K562 (cell line): ENCODE measurements around the gene DOCK8. TPM values are rescaled to one million over a fixed set of nuclear protein-coding genes. Genes with fewer than 3 reads are reported as not detected.

Experiments used
- CBX2 ChIP-seq: fragments of 200-600 bp; sonication (generic); IDR thresholded peaks from one replicate; pipeline ENCODE4 v1.6.1; 2012; ENCODE audit warnings: mild to moderate bottlenecking, low read length, inconsistent platforms; ENCODE audit not compliant: insufficient read depth, poor library complexity, severe bottlenecking
- CHD7 ChIP-seq: fragments of 200-600 bp; sonication (generic); IDR thresholded peaks from one replicate; pipeline ENCODE4 v1.6.1; 2012; ENCODE audit warnings: mild to moderate bottlenecking, low read depth, low read length, inconsistent platforms
- NFE2L1 ChIP-seq: fragments of 450-650 bp; IDR thresholded peaks from 2 replicates; pipeline ENCODE4 v1.6.1; 2016; ENCODE audit warnings: missing genetic modification characterization, low read depth, mild to moderate bottlenecking, missing compliant biosample characterization, moderate library complexity, borderline replicate concordance
- TAF1 ChIP-seq: IDR thresholded peaks from 2 replicates; pipeline ENCODE4 v1.6.1; 2011; ENCODE audit warnings: mild to moderate bottlenecking, low read length, moderate library complexity; ENCODE audit not compliant: insufficient read depth, control insufficient read depth, severe bottlenecking; ENCODE audit errors: extremely low read depth
- ZNF143 ChIP-seq: sonication (generic); formaldehyde crosslinking; IDR thresholded peaks from 2 replicates; pipeline ENCODE4 v1.9.0; 2022; ENCODE audit warnings: mild to moderate bottlenecking, missing genetic modification reagents
- ZNF165 ChIP-seq: fragments of 250-450 bp; sonication (Bioruptor Pico); IDR thresholded peaks from 2 replicates; pipeline ENCODE4 v1.4.0; 2020; ENCODE audit warnings: borderline replicate concordance
- polyA plus RNA-seq, 8 experiments: library from polyadenylated mRNA; depleted of rRNA in 4 of 8; stranded (reverse) in 5 of 8; unstranded in 3 of 8; fragments of >200 nt; fragmentation: Nextera tagmentation in 2 of 8; fragmentation: Illumina TruSeq in 1 of 8; extraction: Ambion mirVana in 2 of 8; extraction: Trizol in 1 of 8; gene quantifications; 2 replicates each; pipeline versions ENCODE4 v1.2.1 to v1.2.3, GENCODE V29; 2011 to 2014; ENCODE audit warnings: inconsistent platforms in 1 of 8, missing spikeins in 1 of 8
- total RNA-seq, 7 experiments: library from RNA; depleted of rRNA in 6 of 7; stranded (reverse); fragments of >200 nt in 6 of 7; fragmentation: Illumina TruSeq in 2 of 7; extraction: Trizol in 2 of 7; gene quantifications; 2 replicates each; pipeline versions ENCODE4 v1.2.1 to v1.2.3, GENCODE V29; 2011 to 2021; ENCODE audit warnings: low replicate concordance in 1 of 7

The DOCK8 gene
- total and polyA plus RNA-seq, 9 of the 15 experiments (the other 6 are each of a cell fraction or from before 2014, with no cell fraction given), result 14.4 to 53.8 (median 25.1) TPM

DNA sequence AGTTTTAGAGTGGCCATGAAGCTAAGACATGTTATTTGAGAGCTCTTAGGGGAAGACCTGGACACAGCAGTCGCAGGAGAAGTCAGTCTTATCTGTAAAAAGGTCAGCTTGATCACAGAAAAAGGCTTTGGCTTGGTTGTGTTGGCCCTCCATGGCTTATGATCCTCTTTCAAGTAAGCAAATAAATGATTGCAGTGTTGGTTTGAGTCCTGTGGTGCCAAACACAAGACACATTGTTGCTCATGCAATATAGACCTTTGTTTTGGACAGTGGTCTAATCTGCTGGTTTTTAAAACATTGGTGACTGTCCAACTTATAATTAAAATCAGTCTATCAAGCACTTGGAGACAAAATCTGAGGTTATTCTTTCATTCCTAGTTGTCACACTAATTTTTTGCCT lies 54.0 kb downstream of the DOCK8 start (continued):
- no peak for TF ChIP-seq CHD7
- no peak for TF ChIP-seq CBX2
- TF ChIP-seq ZNF165, result no peak
- no peak for TF ChIP-seq NFE2L1
- no peak for TF ChIP-seq TAF1
- no peak for TF ChIP-seq ZNF143 (CRISPR knock-in tag)
